GM12878 (cell line): Measurements from ENCODE around the gene SLC28A1. TPM values are rescaled to one million over a fixed set of nuclear protein-coding genes. Genes with fewer than 3 reads are reported as not detected.

Experiments used
- ATAC-seq: fragments of 200-7000 bp; cut with Tn5 transposase; 3 replicates; pipeline ENCODE4 v1.9.1; 2020; ENCODE audit warnings: mild to moderate bottlenecking, moderate library complexity
- BruUV-seq: library from RNA; stranded (reverse); fragments of 400-500 nt; replicated peaks from 2 replicates; lab custom pipeline; 2021; lab: Mats Ljungman, UMichigan
- CTCF ChIA-PET: fragments of 300-600 bp; sonication (Branson Sonifier 250); formaldehyde crosslinking; extraction: SDS; loops from one replicate; lab custom pipeline; 2021; ENCODE audit warnings: inconsistent platforms; lab: Yijun Ruan, JAX
- POLR2A ChIA-PET: fragments of 350-600 bp; formaldehyde crosslinking; extraction: SDS; loops from one replicate; lab custom pipeline; 2021; ENCODE audit warnings: inconsistent platforms; lab: Charles Lee
- RAD21 ChIA-PET: fragments of 300-600 bp; sonication (Branson Sonifier 250); formaldehyde crosslinking; loops from one replicate; lab custom pipeline; 2023; ENCODE audit warnings: antibody characterized with exemption; ENCODE audit not compliant: unreplicated experiment; lab: Charles Lee
- SMC1A ChIA-PET: fragments of 300-600 bp; sonication (Branson Sonifier 250); formaldehyde crosslinking; loops from one replicate; lab custom pipeline; 2023; ENCODE audit not compliant: unreplicated experiment, uncharacterized antibody; lab: Charles Lee
- DNase-seq: peaks from one replicate; pipeline ENCODE4 v3.0.0-alpha.2; 2011; ENCODE audit warnings: low read depth, low spot score
- FAIRE-seq: peaks from 3 replicates; lab custom pipeline; 2011; peaks lifted over from hg19 to GRCh38; lab: Jason Lieb, UNC
- H2AFZ ChIP-seq: 2 replicates; pipeline ENCODE4 v1.6.0; 2011; ENCODE audit warnings: low read depth, low read length, control low read depth; ENCODE audit not compliant: control insufficient read depth
- H3K27ac ChIP-seq: 2 replicates; pipeline ENCODE4 v1.5.1; 2011; ENCODE audit warnings: control low read depth; ENCODE audit not compliant: control insufficient read depth, insufficient read depth
- H3K27me3 ChIP-seq, 2 experiments: replicated peaks in 1 of 2; 2 replicates each; pipeline versions ENCODE4 v1.6.0 to v1.6.1; 2011; ENCODE audit warnings: low read length in 1 of 2; ENCODE audit not compliant: control insufficient read depth in 2 of 2, insufficient read depth in 2 of 2
- H3K36me3 ChIP-seq, 2 experiments: 2 replicates each; pipeline ENCODE4 v1.5.1; 2011; ENCODE audit warnings: low read length in 1 of 2; ENCODE audit not compliant: control insufficient read depth in 2 of 2, insufficient read depth in 2 of 2
- H3K4me1 ChIP-seq: 2 replicates; pipeline ENCODE4 v1.6.1; 2011; ENCODE audit warnings: mild to moderate bottlenecking, low read length, moderate library complexity, mixed read lengths; ENCODE audit not compliant: control insufficient read depth, insufficient read depth
- H3K4me2 ChIP-seq: 2 replicates; pipeline ENCODE4 v1.6.0; 2011; ENCODE audit warnings: control low read depth; ENCODE audit not compliant: control insufficient read depth, insufficient read depth
- H3K4me3 ChIP-seq: fragments of 200-600 bp; sonication (generic); 2 replicates; pipeline ENCODE4 v1.5.1; 2016
- H3K79me2 ChIP-seq: 2 replicates; pipeline ENCODE4 v1.6.0; 2011; ENCODE audit warnings: low read length; ENCODE audit not compliant: control insufficient read depth, insufficient read depth
- H3K9ac ChIP-seq: 2 replicates; pipeline ENCODE4 v1.8.0; 2011; ENCODE audit warnings: low read length, control low read depth, mixed read lengths; ENCODE audit not compliant: control insufficient read depth, insufficient read depth
- H3K9me3 ChIP-seq: replicated peaks from 3 replicates; pipeline ENCODE4 v1.5.1; 2011; ENCODE audit warnings: mild to moderate bottlenecking, low read length; ENCODE audit not compliant: control insufficient read depth, insufficient read depth
- H4K20me1 ChIP-seq: 2 replicates; pipeline ENCODE4 v1.6.0; 2011; ENCODE audit not compliant: control insufficient read depth, insufficient read depth
- ATF7 ChIP-seq: fragments of 450-650 bp; IDR thresholded peaks from 2 replicates; pipeline ENCODE4 v1.6.1; 2016; ENCODE audit warnings: low read depth, mild to moderate bottlenecking
- BCL11A ChIP-seq: IDR thresholded peaks from 2 replicates; pipeline ENCODE4 v1.6.1; 2011; ENCODE audit warnings: low read depth, low read length
- EED ChIP-seq: sonication (generic); IDR thresholded peaks from 2 replicates; pipeline ENCODE4 v1.6.1; 2016; ENCODE audit warnings: antibody characterized with exemption, low read depth
- HSF1 ChIP-seq: fragments of 150-350 bp; IDR thresholded peaks from 2 replicates; pipeline ENCODE4 v1.6.1; 2014; ENCODE audit warnings: mild to moderate bottlenecking, low read depth, low read length
- KLF5 ChIP-seq: fragments of 450-650 bp; IDR thresholded peaks from 2 replicates; pipeline ENCODE4 v1.6.1; 2014; ENCODE audit warnings: mild to moderate bottlenecking; ENCODE audit not compliant: partially characterized antibody
- MXI1 ChIP-seq: fragments of 150-350 bp; IDR thresholded peaks from 2 replicates; pipeline ENCODE4 v1.6.1; 2011; ENCODE audit warnings: low read depth, mild to moderate bottlenecking, inconsistent platforms, low read length, improper control_type of control experiment
- NFYA ChIP-seq: IDR thresholded peaks from 2 replicates; pipeline ENCODE4 v1.6.1; 2011; ENCODE audit warnings: low read depth, mild to moderate bottlenecking, low read length, improper control_type of control experiment, borderline replicate concordance
- NKRF ChIP-seq: fragments of 450-650 bp; conservative IDR thresholded peaks from 2 replicates; pipeline ENCODE4 v1.6.1; 2017; ENCODE audit warnings: mild to moderate bottlenecking, moderate library complexity
- NRF1 ChIP-seq: conservative IDR thresholded peaks from 2 replicates; pipeline ENCODE4 v1.6.1; 2011; ENCODE audit warnings: mild to moderate bottlenecking, low read depth, low read length, improper control_type of control experiment
- POLR2A ChIP-seq: IDR thresholded peaks from 2 replicates; pipeline ENCODE4 v1.6.1; 2011; ENCODE audit warnings: low read depth, mild to moderate bottlenecking, low read length
- RELB ChIP-seq: fragments of 450-650 bp; IDR thresholded peaks from 2 replicates; pipeline ENCODE4 v1.6.1; 2017; ENCODE audit warnings: low read depth, mild to moderate bottlenecking, moderate library complexity
- SMARCA5 ChIP-seq: fragments of 450-650 bp; IDR thresholded peaks from 2 replicates; pipeline ENCODE4 v1.6.1; 2017; ENCODE audit warnings: mild to moderate bottlenecking
- SUPT20H ChIP-seq: IDR thresholded peaks from 2 replicates; pipeline ENCODE4 v1.6.1; 2011; ENCODE audit warnings: low read depth, mild to moderate bottlenecking, low read length, moderate library complexity, borderline replicate concordance; ENCODE audit not compliant: control insufficient read depth
- TBL1XR1 ChIP-seq: IDR thresholded peaks from 2 replicates; pipeline ENCODE4 v1.6.1; 2012; ENCODE audit warnings: low read depth, low read length, improper control_type of control experiment
- WGBS: methylation state at CpG from one replicate; pipeline ENCODE4 v1.1.6; 2016; ENCODE audit warnings: low lambda C conversion rate; ENCODE audit not compliant: insufficient replicate concordance, insufficient coverage; ENCODE audit errors: missing lambda C conversion rate; 5-methylcytosine and 5-hydroxymethylcytosine counted together
- in situ Hi-C: fragments of 300-500 bp; cut with MboI; formaldehyde crosslinking; loops from 9 replicates; pipeline ENCODE4 v1.14.3; 2018; ENCODE audit warnings: mixed read lengths
- intact Hi-C: fragments of 100-400 bp; cut with micrococcal nuclease; formaldehyde crosslinking; loops from one replicate; pipeline ENCODE4 v1.14.2; 2022; ENCODE audit not compliant: unreplicated experiment
- polyA plus RNA-seq, 11 experiments: library from polyadenylated mRNA; depleted of rRNA in 4 of 11; unstranded in 6 of 11; stranded (reverse) in 5 of 11; fragments of >200 nt; fragmentation: Nextera tagmentation in 4 of 11; fragmentation: Illumina TruSeq in 1 of 11; extraction: Ambion mirVana in 4 of 11; extraction: Trizol in 1 of 11; gene quantifications; 1 replicate in 1 of 11; 2 replicates in 10 of 11; pipeline versions ENCODE4 v1.2.1 to v1.2.3, GENCODE V29; 2011 to 2016; ENCODE audit warnings: inconsistent platforms in 2 of 11, missing spikeins in 2 of 11, low read depth in 1 of 11
- total RNA-seq, 4 experiments: library from RNA; depleted of rRNA in 3 of 4; stranded (reverse); fragments of >200 nt in 3 of 4; fragmentation: Illumina TruSeq in 1 of 4; extraction: Trizol in 1 of 4; gene quantifications; 2 replicates each; pipeline versions ENCODE4 v1.2.1 to v1.2.3, GENCODE V29; 2013 to 2021

The SLC28A1 gene
- total and polyA plus RNA-seq, 10 of the 15 experiments (the other 5 are each of a cell fraction or from before 2014, with no cell fraction given): not detected

- TF ChIP-seq POLR2A (no peak), ATF7 (no peak), EED (no peak), SMARCA5 (no peak), NKRF (no peak)
- Histone ChIP-seq H3K4me1 (no peaks in the 10 kb centered on the region; the same call in 1 of the 2 replicates), H3K36me3 (no peaks in the 10 kb centered on the region), H3K4me3 (no peak overlapping the region), H4K20me1 (no peaks in the 10 kb centered on the region), H3K27ac (no peak overlapping the region), H3K9ac (no peak overlapping the region), H3K27me3 (no peaks in the 10 kb centered on the region), H2AFZ (no peak overlapping the region), H3K4me2 (no peak overlapping the region), H3K9me3 (no peaks in the 10 kb centered on the region; the same call in 2 of the 3 replicates), H3K79me2 (no peaks in the 10 kb centered on the region)
- intact Hi-C loops (no loop called here), in situ Hi-C loops (no loop called here)
- FAIRE-seq: no peak
- ChIA-PET SMC1A (no interaction called here), POLR2A (interaction anchor here (1.1 kb wide), 1 partner anchor 11 kb away, joined by 3 read pairs; no protein-coding TSS in a partner anchor), RAD21 (no interaction called here), CTCF (interaction anchor here (0.9 to 1.2 kb wide), 2 partner anchors 30 to 79 kb away, joined by 3 read pairs; no protein-coding TSS in a partner anchor)
- no peak for ATAC-seq
- DNase-seq: no peak
- no TSS peak for BruUV-seq
- WGBS: 51% methylated on average over 13 of the region's 13 CpGs
Observed at GRCh38 chr15:84908564-84908963, 24.1 kb downstream of the SLC28A1 start.

- SMC1A ChIA-PET: no interaction called here
- Histone ChIP-seq H3K36me3 (no peaks in the 10 kb centered on the region), H3K79me2 (no peaks in the 10 kb centered on the region), H3K4me2 (no peak overlapping the region), H2AFZ (no peak overlapping the region), H3K4me3 (no peak overlapping the region), H4K20me1 (no peaks in the 10 kb centered on the region), H3K27me3 (no peaks in the 10 kb centered on the region), H3K9ac (no peak overlapping the region), H3K4me1 (no peaks in the 10 kb centered on the region; the same call in 1 of the 2 replicates), H3K9me3 (no peaks in the 10 kb centered on the region; the same call in 2 of the 3 replicates), H3K27ac (no peak overlapping the region)
- in situ Hi-C loops (no loop called here), intact Hi-C loops (no loop called here)
- 30% methylated on average over 3 of the region's 3 CpGs for WGBS
- RAD21 ChIA-PET: no interaction called here
- ATAC-seq (no peak), DNase-seq (no peak), FAIRE-seq (no peak)
- POLR2A ChIA-PET: interaction anchor here (1.1 kb wide), 1 partner anchor 11 kb away, joined by 3 read pairs; no protein-coding TSS in a partner anchor
- BruUV-seq: no TSS peak
- CTCF ChIA-PET: interaction anchor here (0.9 to 1.2 kb wide), 2 partner anchors 31 to 79 kb away, joined by 3 read pairs; no protein-coding TSS in a partner anchor
- TF ChIP-seq NFYA: no peak
- TF ChIP-seq BCL11A: no peak
- no peak for TF ChIP-seq SUPT20H
- no peak for TF ChIP-seq KLF5
- TF ChIP-seq RELB: no peak
- TF ChIP-seq MXI1: no peak
- no peak for TF ChIP-seq HSF1
- TF ChIP-seq TBL1XR1: no peak
- TF ChIP-seq NRF1: no peak
Observed at GRCh38 chr15:84909029-84909428, 24.6 kb downstream of the SLC28A1 start.
